GM12891 (cell line): Measurements from ENCODE around the gene NEK8.

Experiments used
- PAX5 ChIP-seq: IDR thresholded peaks from 2 replicates; pipeline ENCODE4 v1.6.1; 2011; ENCODE audit warnings: low read length, moderate library complexity, mild to moderate bottlenecking; ENCODE audit not compliant: insufficient read depth, severe bottlenecking
- POLR2A ChIP-seq: IDR thresholded peaks from 2 replicates; pipeline ENCODE4 v1.6.1; 2011; ENCODE audit warnings: low read depth, low read length, control low read depth
- POLR2AphosphoS5 ChIP-seq: IDR thresholded peaks from 2 replicates; pipeline ENCODE4 v1.6.1; 2011; ENCODE audit warnings: low read depth, low read length, control low read depth
- POU2F2 ChIP-seq: IDR thresholded peaks from 2 replicates; pipeline ENCODE4 v1.6.1; 2011; ENCODE audit warnings: low read depth, mild to moderate bottlenecking, control low read depth, low read length, moderate library complexity
- SPI1 ChIP-seq: IDR thresholded peaks from 2 replicates; pipeline ENCODE4 v1.6.1; 2011; ENCODE audit warnings: low read depth, low read length, control low read depth
- TAF1 ChIP-seq: IDR thresholded peaks from 2 replicates; pipeline ENCODE4 v1.6.1; 2011; ENCODE audit warnings: low read depth, low read length, control low read depth

- TF ChIP-seq POLR2A: no peak
- no peak for TF ChIP-seq TAF1
- no peak for TF ChIP-seq POLR2AphosphoS5
- TF ChIP-seq SPI1: no peak
- no peak for TF ChIP-seq PAX5
- no peak for TF ChIP-seq POU2F2
These were observed 30.0 kb downstream of the NEK8 start for GRCh38 chr17:28758411-28759121.
